Left lung (tissue), 10 donors: ENCODE measurements around the gene COPS7A. TPM values are rescaled to one million over a fixed set of nuclear protein-coding genes. Genes with fewer than 3 reads are reported as not detected.

ENCODE experiments used
- ATAC-seq: fragments of 200-7000 bp; cut with Tn5 transposase; one replicate; pipeline ENCODE4 v1.9.1; 2020; ENCODE audit warnings: moderate library complexity
- DNase-seq, 4 donors: peaks; one replicate each; pipeline ENCODE4 v3.0.0-alpha.2; 2013 to 2020
- H3K27ac ChIP-seq, 2 donors: fragments of 200-600 bp; sonication (generic) in 1 of 2; one replicate each; pipeline versions ENCODE4 v1.5.0 to v1.8.0; 2020 to 2021
- H3K27me3 ChIP-seq, 2 donors: fragments of 200-600 bp; sonication (generic) in 1 of 2; one replicate each; pipeline versions ENCODE4 v1.5.0 to v1.8.0; 2020 to 2021
- H3K36me3 ChIP-seq, 2 donors: fragments of 200-600 bp; sonication (generic) in 1 of 2; one replicate each; pipeline versions ENCODE4 v1.5.0 to v1.8.0; 2020 to 2021
- H3K4me1 ChIP-seq, 2 donors: fragments of 200-600 bp; one replicate each; pipeline ENCODE4 v1.8.0; 2021
- H3K4me3 ChIP-seq, 2 donors: fragments of 200-600 bp; sonication (generic) in 1 of 2; one replicate each; pipeline versions ENCODE4 v1.5.0 to v1.8.0; 2020 to 2021; ENCODE audit warnings: mild to moderate bottlenecking in 1 of 2
- H3K9me3 ChIP-seq, 2 donors: fragments of 200-600 bp; sonication (generic) in 1 of 2; one replicate each; pipeline versions ENCODE4 v1.5.0 to v1.8.0; 2020 to 2021
- CTCF ChIP-seq, 2 donors: fragments of 200-600 bp; sonication (generic) in 1 of 2; IDR thresholded peaks; one replicate each; pipeline versions ENCODE4 v1.5.0 to v1.8.0; 2021; ENCODE audit warnings: antibody characterized with exemption in 2 of 2
- intact Hi-C, 2 donors: fragments of 100-400 bp; cut with DNase I; formaldehyde crosslinking; loops; one replicate each; pipeline versions ENCODE4 v1.11.2 to v1.14.2; 2022
- polyA plus RNA-seq, 6 donors: library from polyadenylated mRNA; unstranded; fragments of 120-200 nt; gene quantifications; one replicate each; pipeline ENCODE4 v1.2.1, GENCODE V29; 2013; ENCODE audit not compliant: insufficient read length in 6 of 6
- total RNA-seq, 2 donors: library from RNA; stranded (reverse); fragmentation: NEBNext Ultra II Directional; extraction: Animal tissue kit (Norgen Biotek cat#: 25700); gene quantifications; one replicate each; pipeline ENCODE4 v1.2.1, GENCODE V29; 2021
- donor health status: DM: no; HTN: yes; CAD: no.
- donor health status: DM: no; HTN: no; CAD: no.

The COPS7A gene
- total and polyA plus RNA-seq, 8 donors = 51.4 to 67.5 (median 54.1) TPM

- TF ChIP-seq CTCF (IDR thresholded peaks at IDR 0.05) = no peak
- no peaks in the 10 kb centered on the region for H3K9me3 ChIP-seq
- H3K4me1 ChIP-seq = peaks cover 4 to 22% of the 10 kb centered on the region in 2 donors
- peaks cover 0 to 15% of the 10 kb centered on the region in 2 donors for H3K27me3 ChIP-seq
- DNase-seq = no peak
- intact Hi-C loops = no loop called here
- H3K27ac ChIP-seq = no peak overlapping the region
- H3K4me3 ChIP-seq = no peak overlapping the region
- H3K36me3 ChIP-seq = no peaks in the 10 kb centered on the region
- no peak for ATAC-seq
Measured at GRCh38 chr12:6779708-6780432, 56.0 kb downstream of the COPS7A start.

GRCh38 chr12:6780573-6780972, 56.7 kb downstream of the COPS7A start:
- Histone ChIP-seq H3K27me3 (peaks cover 0 to 9% of the 10 kb centered on the region in 2 donors), H3K4me3 (no peak overlapping the region), H3K36me3 (no peaks in the 10 kb centered on the region), H3K27ac (no peak overlapping the region), H3K4me1 (peaks cover 4 to 29% of the 10 kb centered on the region in 2 donors), H3K9me3 (no peaks in the 10 kb centered on the region)
- no peak for DNase-seq
- intact Hi-C loops = no loop called here
- ATAC-seq = no peak
- no peak for TF ChIP-seq CTCF (IDR thresholded peaks at IDR 0.05)

Other genes starting within 250 kb of the COPS7A start
- gene MRPL51, start 230.8 kb upstream of the COPS7A start, total RNA-seq = 100 to 1,000 TPM; 135 to 141 TPM
- 100 to 1,000 TPM; 129 to 170 (median 142) TPM for gene MRPL51, start 230.8 kb upstream of the COPS7A start, polyA plus RNA-seq
- gene NCAPD2, start 229.9 kb upstream of the COPS7A start, total RNA-seq = 10 to 100 TPM; 23.1 to 29.4 TPM
- gene NCAPD2, start 229.9 kb upstream of the COPS7A start, polyA plus RNA-seq = 10 to 100 TPM; 55.7 to 95.4 (median 58.5) TPM
- gene GAPDH, start 189.5 kb upstream of the COPS7A start, total RNA-seq = 1,000 to 10,000 TPM; 1,126 to 2,070 TPM
- 1,000 to 10,000 TPM; 1,473 to 1,774 (median 1,660) TPM for gene GAPDH, start 189.5 kb upstream of the COPS7A start, polyA plus RNA-seq
- gene IFFO1, start 168.0 kb upstream of the COPS7A start, total RNA-seq = 10 to 100 TPM; 15.2 to 27.9 TPM
- 10 to 100 TPM; 14.5 to 24.7 (median 18.6) TPM for gene IFFO1, start 168.0 kb upstream of the COPS7A start, polyA plus RNA-seq
- gene NOP2, start 155.8 kb upstream of the COPS7A start, total RNA-seq = 10 to 100 TPM; 23.4 to 48.1 TPM
- gene NOP2, start 155.8 kb upstream of the COPS7A start, polyA plus RNA-seq = 10 to 100 TPM; 20.6 to 39.2 (median 27.2) TPM
- 100 to 1,000 TPM; 159 to 171 TPM for gene CHD4, start 116.7 kb upstream of the COPS7A start, total RNA-seq
- gene CHD4, start 116.7 kb upstream of the COPS7A start, polyA plus RNA-seq = 100 to 1,000 TPM; 200 to 252 (median 234) TPM
- gene LPAR5, start 88.1 kb upstream of the COPS7A start, total RNA-seq = 1 to 10 TPM; 1.5 to 2.0 TPM
- 1 to 10 TPM; 1.1 to 1.8 (median 1.4) TPM for gene LPAR5, start 88.1 kb upstream of the COPS7A start, polyA plus RNA-seq
- gene ACRBP, start 76.6 kb upstream of the COPS7A start, total RNA-seq = 1 to 10 TPM; 4.9 to 6.3 TPM
- gene ACRBP, start 76.6 kb upstream of the COPS7A start, polyA plus RNA-seq = 1 to 10 TPM; 5.4 to 8.2 (median 6.4) TPM
- 10 to 100 TPM; 23.1 to 38.0 TPM for gene ING4, start 60.9 kb upstream of the COPS7A start, total RNA-seq
- 100 to 1,000 TPM in 4 of 6 donors, 10 to 100 TPM in 2; 88.3 to 113 (median 101) TPM for gene ING4, start 60.9 kb upstream of the COPS7A start, polyA plus RNA-seq
- 10 to 100 TPM; 39.3 to 55.0 TPM for gene ZNF384, start 34.7 kb upstream of the COPS7A start, total RNA-seq
- gene ZNF384, start 34.7 kb upstream of the COPS7A start, polyA plus RNA-seq = 10 to 100 TPM; 86.7 to 97.9 (median 90.2) TPM
- gene PIANP, start 23.2 kb upstream of the COPS7A start, total RNA-seq = under 1 TPM; 0.18 to 0.44 TPM
- gene PIANP, start 23.2 kb upstream of the COPS7A start, polyA plus RNA-seq = 1 to 10 TPM; 5.5 to 8.0 (median 6.1) TPM
- gene MLF2, start 29.1 kb downstream of the COPS7A start, total RNA-seq = 100 to 1,000 TPM; 142 to 148 TPM
- gene MLF2, start 29.1 kb downstream of the COPS7A start, polyA plus RNA-seq = 100 to 1,000 TPM; 151 to 182 (median 167) TPM
- 100 to 1,000 TPM; 276 to 322 TPM for gene PTMS, start 42.3 kb downstream of the COPS7A start, total RNA-seq
- gene PTMS, start 42.3 kb downstream of the COPS7A start, polyA plus RNA-seq = 100 to 1,000 TPM; 609 to 843 (median 755) TPM
- gene LAG3, start 48.5 kb downstream of the COPS7A start, total RNA-seq = 1 to 10 TPM in 1 of 2 donors, under 1 TPM in 1; 0.79 to 2.4 TPM
- gene LAG3, start 48.5 kb downstream of the COPS7A start, polyA plus RNA-seq = 1 to 10 TPM; 1.1 to 3.0 (median 1.7) TPM
- gene CD4, start 65.5 kb downstream of the COPS7A start, total RNA-seq = 10 to 100 TPM; 64.5 to 96.2 TPM
- 10 to 100 TPM; 90.2 to 97.8 (median 92.9) TPM for gene CD4, start 65.5 kb downstream of the COPS7A start, polyA plus RNA-seq
- 10 to 100 TPM; 12.7 to 13.7 TPM for gene GPR162, start 97.8 kb downstream of the COPS7A start, total RNA-seq
- gene GPR162, start 97.8 kb downstream of the COPS7A start, polyA plus RNA-seq = 10 to 100 TPM in 5 of 6 donors, 1 to 10 TPM in 1; 9.0 to 15.7 (median 11.5) TPM
- 10 to 100 TPM; 18.2 to 33.6 TPM for gene P3H3, start 104.4 kb downstream of the COPS7A start, total RNA-seq
- 10 to 100 TPM; 18.0 to 41.7 (median 22.3) TPM for gene P3H3, start 104.4 kb downstream of the COPS7A start, polyA plus RNA-seq
- gene GNB3, start 116.9 kb downstream of the COPS7A start, total RNA-seq = 1 to 10 TPM; 2.0 to 3.3 TPM
- gene GNB3, start 116.9 kb downstream of the COPS7A start, polyA plus RNA-seq = 1 to 10 TPM; 3.3 to 7.2 (median 5.4) TPM
- 1 to 10 TPM; 2.0 to 7.7 TPM for gene CDCA3, start 127.2 kb downstream of the COPS7A start, total RNA-seq
- 10 to 100 TPM; 25.3 to 59.2 (median 33.3) TPM for gene CDCA3, start 127.2 kb downstream of the COPS7A start, polyA plus RNA-seq
- 10 to 100 TPM; 80.2 to 90.2 TPM for gene USP5, start 128.1 kb downstream of the COPS7A start, total RNA-seq
- 10 to 100 TPM; 50.8 to 66.3 (median 58.0) TPM for gene USP5, start 128.1 kb downstream of the COPS7A start, polyA plus RNA-seq
- 100 to 1,000 TPM; 394 to 521 TPM for gene TPI1, start 143.5 kb downstream of the COPS7A start, total RNA-seq
- gene TPI1, start 143.5 kb downstream of the COPS7A start, polyA plus RNA-seq = 100 to 1,000 TPM; 416 to 483 (median 444) TPM
- gene SPSB2, start 149.3 kb downstream of the COPS7A start, total RNA-seq = 10 to 100 TPM; 24.5 to 27.1 TPM
- 10 to 100 TPM in 1 of 6 donors, 1 to 10 TPM in 5; 3.4 to 13.8 (median 7.2) TPM for gene SPSB2, start 149.3 kb downstream of the COPS7A start, polyA plus RNA-seq
- 10 to 100 TPM; 11.0 to 14.8 TPM for gene LRRC23, start 180.8 kb downstream of the COPS7A start, total RNA-seq
- 10 to 100 TPM; 18.3 to 36.8 (median 25.2) TPM for gene LRRC23, start 180.8 kb downstream of the COPS7A start, polyA plus RNA-seq
- 10 to 100 TPM; 42.3 to 50.0 TPM for gene ENO2, start 190.5 kb downstream of the COPS7A start, total RNA-seq
- gene ENO2, start 190.5 kb downstream of the COPS7A start, polyA plus RNA-seq = 10 to 100 TPM in 5 of 6 donors, 1 to 10 TPM in 1; 9.3 to 22.0 (median 14.3) TPM
- gene ATN1, start 203.9 kb downstream of the COPS7A start, total RNA-seq = 100 to 1,000 TPM in 1 of 2 donors, 10 to 100 TPM in 1; 96.9 to 107 TPM
- gene ATN1, start 203.9 kb downstream of the COPS7A start, polyA plus RNA-seq = 100 to 1,000 TPM in 5 of 6 donors, 10 to 100 TPM in 1; 94.9 to 134 (median 115) TPM
- gene RNU7-1, start 219.8 kb downstream of the COPS7A start, total RNA-seq = not detected
- gene RNU7-1, start 219.8 kb downstream of the COPS7A start, polyA plus RNA-seq = 1 to 10 TPM in 2 of 6 donors, not detected in 4; 7.9 to 9.7 TPM
- 100 to 1,000 TPM; 159 to 194 TPM for gene C12orf57, start 220.0 kb downstream of the COPS7A start, total RNA-seq
- 100 to 1,000 TPM; 175 to 239 (median 204) TPM for gene C12orf57, start 220.0 kb downstream of the COPS7A start, polyA plus RNA-seq
- 100 to 1,000 TPM in 1 of 2 donors, 10 to 100 TPM in 1; 74.6 to 145 TPM for gene PTPN6, start 227.3 kb downstream of the COPS7A start, total RNA-seq
- gene PTPN6, start 227.3 kb downstream of the COPS7A start, polyA plus RNA-seq = 10 to 100 TPM; 17.4 to 21.2 (median 18.3) TPM
- 100 to 1,000 TPM; 113 to 142 TPM for gene PHB2, start 246.6 kb downstream of the COPS7A start, total RNA-seq
- 100 to 1,000 TPM; 280 to 322 (median 302) TPM for gene PHB2, start 246.6 kb downstream of the COPS7A start, polyA plus RNA-seq
- 10 to 100 TPM; 36.3 to 46.6 TPM for gene EMG1, start 246.9 kb downstream of the COPS7A start, total RNA-seq
- gene EMG1, start 246.9 kb downstream of the COPS7A start, polyA plus RNA-seq = 10 to 100 TPM; 45.3 to 52.3 (median 47.6) TPM